Activated CD8-positive, alpha-beta memory T cell treated with anti-CD3 and anti-CD28 coated beads, Interleukin-2, amount 10 ng/mL, durations not matched to agents 7 days and 5 days (primary cell): ENCODE results near the gene PFN2. TPM values are rescaled to one million over a fixed set of nuclear protein-coding genes. Genes with fewer than 3 reads are reported as not detected.

Experiments
- ATAC-seq: fragments of 150-1000 bp; cut with Tn5 transposase; one replicate; pipeline ENCODE4 v1.10.0; 2021; ENCODE audit warnings: moderate library complexity
- CTCF ChIA-PET: fragments of 350-600 bp; sonication (Branson Sonifier 250); formaldehyde crosslinking; loops from one replicate; lab custom pipeline; 2021; ENCODE audit warnings: antibody characterized with exemption; lab: Charles Lee
- DNase-seq: peaks from one replicate; pipeline ENCODE4 v3.0.0-alpha.2; 2020
- H3K27ac Mint-ChIP-seq: one replicate; pipeline ENCODE4 v1.8.0; 2021; ENCODE audit warnings: mild to moderate bottlenecking, mixed read lengths
- H3K27me3 Mint-ChIP-seq: one replicate; pipeline ENCODE4 v1.8.0; 2021; ENCODE audit warnings: mixed read lengths
- H3K36me3 Mint-ChIP-seq: one replicate; pipeline ENCODE4 v1.8.0; 2021; ENCODE audit warnings: mild to moderate bottlenecking, mixed read lengths
- H3K4me1 Mint-ChIP-seq: one replicate; pipeline ENCODE4 v1.8.0; 2021; ENCODE audit warnings: mixed read lengths
- H3K4me3 Mint-ChIP-seq: one replicate; pipeline ENCODE4 v1.8.0; 2021; ENCODE audit warnings: mild to moderate bottlenecking, moderate library complexity, mixed read lengths
- H3K9me3 Mint-ChIP-seq: one replicate; pipeline ENCODE4 v1.8.0; 2022; ENCODE audit warnings: low read depth, mixed read lengths
- total RNA-seq, 2 experiments: library from RNA; stranded (reverse); gene quantifications; one replicate each; pipeline ENCODE4 v1.2.3, GENCODE V29; 2021

Gene PFN2
- 1 to 10 TPM; 1.0 to 1.1 TPM for total RNA-seq

GRCh38 chr3:149970716-149971402 lies at the start of gene PFN2:
TSS of gene PFN2 (minus strand) at chr3:149970895. CDS start at chr3:149970856, 39 bp downstream.
- CTCF ChIA-PET, result interaction anchor here (1.5 kb wide), 1 partner anchor 213 kb away, joined by 8 read pairs; no protein-coding TSS in a partner anchor
- peak; percentile 53 for DNase-seq
- peaks cover 2% of the 10 kb centered on the region for H3K36me3 Mint-ChIP-seq
- H3K9me3 Mint-ChIP-seq, result no peaks in the 10 kb centered on the region
- ATAC-seq, result peak; percentile 67
- H3K4me1 Mint-ChIP-seq, result peaks cover 12% of the 10 kb centered on the region
- H3K27ac Mint-ChIP-seq, result peak within 1 kb of the TSS; percentile 36
- peaks cover 55% of the 10 kb centered on the region for H3K27me3 Mint-ChIP-seq
- H3K4me3 Mint-ChIP-seq, result peak within 1 kb of the TSS; percentile 80

GRCh38 chr3:150015901-150016300 lies 45.2 kb upstream of the PFN2 start:
- no peaks in the 10 kb centered on the region for H3K36me3 Mint-ChIP-seq
- H3K4me3 Mint-ChIP-seq, result no peak overlapping the region
- no peak overlapping the region for H3K27ac Mint-ChIP-seq
- no peaks in the 10 kb centered on the region for H3K9me3 Mint-ChIP-seq
- CTCF ChIA-PET, result no interaction called here
- DNase-seq (no peak), ATAC-seq (no peak)
- peaks cover 18% of the 10 kb centered on the region for H3K27me3 Mint-ChIP-seq
- no peaks in the 10 kb centered on the region for H3K4me1 Mint-ChIP-seq

GRCh38 chr3:150014782-150015181 lies 44.1 kb upstream of the PFN2 start:
- CTCF ChIA-PET, result no interaction called here
- no peak overlapping the region for H3K27ac Mint-ChIP-seq

GRCh38 chr3:150013801-150014200 lies 43.1 kb upstream of the PFN2 start:
- CTCF ChIA-PET, result no interaction called here
- no peak overlapping the region for H3K4me3 Mint-ChIP-seq
- H3K4me1 Mint-ChIP-seq, result no peaks in the 10 kb centered on the region
- ATAC-seq, result no peak
- no peak for DNase-seq
- H3K27me3 Mint-ChIP-seq, result peaks cover 18% of the 10 kb centered on the region
- no peak overlapping the region for H3K27ac Mint-ChIP-seq
- H3K36me3 Mint-ChIP-seq, result no peaks in the 10 kb centered on the region
- no peaks in the 10 kb centered on the region for H3K9me3 Mint-ChIP-seq

More at GRCh38 chr3:150014782-150015181, 44.1 kb upstream of the PFN2 start:
- DNase-seq (no peak), ATAC-seq (no peak)
- Mint-ChIP-seq H3K36me3 (no peaks in the 10 kb centered on the region), H3K27me3 (peaks cover 15% of the 10 kb centered on the region), H3K4me3 (no peak overlapping the region), H3K4me1 (no peaks in the 10 kb centered on the region), H3K9me3 (no peaks in the 10 kb centered on the region)

GRCh38 chr3:150006794-150007193 lies 36.1 kb upstream of the PFN2 start:
- H3K27me3 Mint-ChIP-seq, result peaks cover 15% of the 10 kb centered on the region
- no peak for DNase-seq
- peaks cover 1% of the 10 kb centered on the region for H3K4me1 Mint-ChIP-seq
- no peak overlapping the region for H3K27ac Mint-ChIP-seq
- no peaks in the 10 kb centered on the region for H3K36me3 Mint-ChIP-seq
- no peak for ATAC-seq
- CTCF ChIA-PET, result no interaction called here
- H3K4me3 Mint-ChIP-seq, result no peak overlapping the region
- H3K9me3 Mint-ChIP-seq, result no peaks in the 10 kb centered on the region

GRCh38 chr3:150005243-150006112 lies 34.8 kb upstream of the PFN2 start:
- peaks cover 16% of the 10 kb centered on the region for H3K27me3 Mint-ChIP-seq
- H3K9me3 Mint-ChIP-seq, result no peaks in the 10 kb centered on the region
- no peak overlapping the region for H3K27ac Mint-ChIP-seq
- DNase-seq (no peak), ATAC-seq (no peak)
- H3K4me3 Mint-ChIP-seq, result no peak overlapping the region
- CTCF ChIA-PET, result no interaction called here
- H3K36me3 Mint-ChIP-seq, result no peaks in the 10 kb centered on the region
- peaks cover 1% of the 10 kb centered on the region for H3K4me1 Mint-ChIP-seq

- Mint-ChIP-seq H3K4me3 (no peak overlapping the region), H3K4me1 (no peaks in the 10 kb centered on the region), H3K27ac (no peak overlapping the region), H3K27me3 (peaks cover 24% of the 10 kb centered on the region), H3K36me3 (no peaks in the 10 kb centered on the region), H3K9me3 (no peaks in the 10 kb centered on the region)
- DNase-seq (no peak), ATAC-seq (no peak)
- CTCF ChIA-PET, result no interaction called here
Measured at GRCh38 chr3:150000641-150001040, 29.9 kb upstream of the PFN2 start.

- Mint-ChIP-seq H3K36me3 (no peaks in the 10 kb centered on the region), H3K9me3 (peaks cover 6% of the 10 kb centered on the region), H3K27ac (no peak overlapping the region), H3K4me1 (no peaks in the 10 kb centered on the region), H3K27me3 (peaks cover 29% of the 10 kb centered on the region), H3K4me3 (no peak overlapping the region)
- DNase-seq (no peak), ATAC-seq (no peak)
- CTCF ChIA-PET, result no interaction called here
Measured at GRCh38 chr3:149999421-149999820, 28.7 kb upstream of the PFN2 start.

GRCh38 chr3:149998946-149999345 lies 28.3 kb upstream of the PFN2 start:
- H3K4me3 Mint-ChIP-seq, result no peak overlapping the region
- H3K27me3 Mint-ChIP-seq, result peaks cover 29% of the 10 kb centered on the region
- no peak for ATAC-seq
- H3K27ac Mint-ChIP-seq, result no peak overlapping the region
- H3K36me3 Mint-ChIP-seq, result no peaks in the 10 kb centered on the region
- DNase-seq, result no peak
- CTCF ChIA-PET, result no interaction called here
- H3K9me3 Mint-ChIP-seq, result peaks cover 6% of the 10 kb centered on the region
- H3K4me1 Mint-ChIP-seq, result no peaks in the 10 kb centered on the region

GRCh38 chr3:149992416-149993058 lies 21.8 kb upstream of the PFN2 start:
- CTCF ChIA-PET, result no interaction called here
- peaks cover 34% of the 10 kb centered on the region for H3K27me3 Mint-ChIP-seq
- H3K4me3 Mint-ChIP-seq, result no peak overlapping the region
- peaks cover 9% of the 10 kb centered on the region for H3K9me3 Mint-ChIP-seq
- no peak for ATAC-seq
- H3K4me1 Mint-ChIP-seq, result no peaks in the 10 kb centered on the region
- no peak for DNase-seq
- H3K27ac Mint-ChIP-seq, result no peak overlapping the region
- H3K36me3 Mint-ChIP-seq, result no peaks in the 10 kb centered on the region

GRCh38 chr3:149990423-149990948 lies 19.8 kb upstream of the PFN2 start:
- peaks cover 9% of the 10 kb centered on the region for H3K9me3 Mint-ChIP-seq
- peaks cover 22% of the 10 kb centered on the region for H3K27me3 Mint-ChIP-seq
- H3K27ac Mint-ChIP-seq, result no peak overlapping the region
- ATAC-seq (no peak), DNase-seq (no peak)
- H3K4me3 Mint-ChIP-seq, result no peak overlapping the region
- no peaks in the 10 kb centered on the region for H3K4me1 Mint-ChIP-seq
- CTCF ChIA-PET, result interaction anchor here (0.9 kb wide), 1 partner anchor 193 kb away, joined by 3 read pairs; no protein-coding TSS in a partner anchor
- H3K36me3 Mint-ChIP-seq, result no peaks in the 10 kb centered on the region

GRCh38 chr3:149989307-149989706 lies 18.6 kb upstream of the PFN2 start:
- no peaks in the 10 kb centered on the region for H3K36me3 Mint-ChIP-seq
- H3K27me3 Mint-ChIP-seq, result peaks cover 18% of the 10 kb centered on the region
- H3K27ac Mint-ChIP-seq, result no peak overlapping the region
- no peaks in the 10 kb centered on the region for H3K4me1 Mint-ChIP-seq
- CTCF ChIA-PET, result interaction anchor here (0.9 kb wide), 1 partner anchor 194 kb away, joined by 3 read pairs; no protein-coding TSS in a partner anchor
- DNase-seq (no peak), ATAC-seq (no peak)
- no peak overlapping the region for H3K4me3 Mint-ChIP-seq
- peaks cover 3% of the 10 kb centered on the region for H3K9me3 Mint-ChIP-seq

GRCh38 chr3:149983628-149984027 lies 12.9 kb upstream of the PFN2 start:
- DNase-seq, result no peak
- Mint-ChIP-seq H3K4me3 (no peak overlapping the region), H3K9me3 (no peaks in the 10 kb centered on the region), H3K27ac (no peak overlapping the region), H3K4me1 (peaks cover 3% of the 10 kb centered on the region), H3K36me3 (no peaks in the 10 kb centered on the region), H3K27me3 (peaks cover 13% of the 10 kb centered on the region)
- CTCF ChIA-PET, result no interaction called here
- ATAC-seq, result no peak
